Measurements from ENCODE around the gene CHI3L2.

The CHI3L2 gene

DNA sequence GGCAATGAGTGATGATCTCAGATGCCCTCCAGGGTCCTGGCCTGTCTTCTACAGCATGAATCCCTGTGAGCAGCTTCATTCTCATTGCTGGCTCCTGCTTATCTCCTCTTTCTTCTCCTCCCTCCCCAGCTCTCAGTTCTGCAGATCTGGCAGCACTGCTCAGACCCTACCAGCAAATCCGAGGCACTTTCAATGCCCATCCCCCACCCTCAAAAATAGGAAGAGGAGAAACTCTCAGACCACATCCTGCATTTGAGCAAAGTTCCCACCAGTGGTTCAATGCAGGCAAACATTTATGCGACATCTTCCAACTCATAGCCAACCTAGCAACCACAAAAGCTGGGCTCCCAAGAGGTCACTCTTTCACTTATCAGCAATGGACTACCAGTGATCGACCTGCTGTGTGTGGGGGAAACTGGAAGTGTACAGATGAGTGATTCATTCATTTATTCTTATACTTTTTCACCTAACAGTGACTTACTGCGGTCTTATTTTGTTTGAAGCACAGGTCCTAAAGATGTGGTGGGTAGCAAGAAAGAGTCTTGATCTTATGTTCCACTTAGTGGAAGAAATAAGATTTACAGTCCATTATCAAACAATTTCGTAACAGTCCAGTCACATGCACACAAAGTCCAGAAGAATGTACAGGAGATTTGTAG is 5.8 kb upstream of the CHI3L2 start:
- DNase-seq, result peak; percentile 78

- DNase-seq, result peak; percentile 74
Measured at GRCh38 chr1:111222308-111223125, 5.0 kb upstream of the CHI3L2 start.

DNA sequence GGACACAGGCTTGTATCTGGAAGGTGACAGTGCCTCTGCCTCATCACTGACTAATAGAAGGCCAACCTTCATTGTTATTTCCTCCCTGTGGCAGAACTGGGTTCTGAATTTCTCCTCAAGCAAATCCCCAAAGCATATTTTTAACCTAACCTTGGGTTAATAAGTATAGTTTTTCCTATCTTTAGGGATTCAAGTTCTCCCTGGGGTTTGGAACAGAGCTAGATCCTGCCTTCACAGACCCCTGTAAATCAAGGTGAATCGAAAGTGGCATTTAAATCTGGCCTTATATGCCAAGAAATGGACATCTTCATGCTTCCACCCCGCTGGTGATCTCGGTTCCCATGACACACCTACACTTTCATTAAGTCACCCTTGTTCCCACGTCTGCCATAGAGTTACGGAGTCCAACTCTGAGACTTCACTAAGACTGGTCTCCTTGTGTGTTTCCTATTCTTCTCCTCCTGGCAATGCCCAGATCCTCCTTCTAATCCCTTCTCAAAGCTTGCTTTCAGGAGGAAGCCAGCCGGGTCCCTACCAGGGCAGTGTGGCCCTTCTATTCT is 4.3 kb upstream of the CHI3L2 start:
- DNase-seq, result no peak

- DNase-seq, result no peak
Measured at GRCh38 chr1:111225091-111225490, 2.4 kb upstream of the CHI3L2 start.

- no peak for DNase-seq
Measured at GRCh38 chr1:111225717-111226400, 1.7 kb upstream of the CHI3L2 start.

- no peak for DNase-seq
Measured at GRCh38 chr1:111227851-111228747, 586 bp downstream of the CHI3L2 start.

DNA sequence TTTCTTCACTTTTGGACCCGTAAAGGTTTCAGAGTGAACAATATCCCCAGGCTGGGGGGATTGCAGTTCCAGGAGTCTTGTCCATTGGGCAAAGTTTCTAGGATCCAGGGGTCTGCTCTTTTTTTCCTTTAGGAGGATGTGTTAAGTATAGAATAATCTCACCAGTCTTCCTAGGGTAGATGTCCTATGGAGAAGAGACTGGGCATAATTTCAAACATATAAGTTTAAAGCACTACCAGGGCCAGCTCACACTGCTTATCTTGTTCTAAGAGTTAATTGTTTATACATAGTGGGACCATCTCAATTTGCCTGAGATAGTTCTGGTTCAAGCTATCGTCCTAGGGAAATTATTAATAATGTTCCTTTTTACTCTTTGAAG is 1.2 kb downstream of the CHI3L2 start:
- no peak for DNase-seq

- no peak for DNase-seq
Measured at GRCh38 chr1:111232134-111232533, 4.6 kb downstream of the CHI3L2 start.

GRCh38 chr1:111234258-111234657 is 6.7 kb downstream of the CHI3L2 start:
- DNase-seq, result no peak

DNA sequence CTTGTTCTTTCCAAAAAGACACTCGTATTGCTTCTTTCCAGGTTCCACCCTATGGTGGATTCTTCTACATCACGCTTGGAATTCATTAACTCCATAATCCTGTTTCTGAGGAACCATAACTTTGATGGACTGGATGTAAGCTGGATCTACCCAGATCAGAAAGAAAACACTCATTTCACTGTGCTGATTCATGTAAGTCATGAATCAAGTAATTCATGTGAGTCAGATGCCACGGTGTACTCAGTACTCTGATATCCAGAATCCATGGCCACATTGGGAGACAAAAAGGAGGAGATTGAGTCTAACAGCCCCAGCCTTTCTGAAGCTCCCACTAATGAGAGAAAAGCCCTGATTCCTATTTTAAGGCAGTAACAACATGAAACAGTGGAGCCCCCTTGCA is 7.4 kb downstream of the CHI3L2 start:
- DNase-seq, result no peak

DNA sequence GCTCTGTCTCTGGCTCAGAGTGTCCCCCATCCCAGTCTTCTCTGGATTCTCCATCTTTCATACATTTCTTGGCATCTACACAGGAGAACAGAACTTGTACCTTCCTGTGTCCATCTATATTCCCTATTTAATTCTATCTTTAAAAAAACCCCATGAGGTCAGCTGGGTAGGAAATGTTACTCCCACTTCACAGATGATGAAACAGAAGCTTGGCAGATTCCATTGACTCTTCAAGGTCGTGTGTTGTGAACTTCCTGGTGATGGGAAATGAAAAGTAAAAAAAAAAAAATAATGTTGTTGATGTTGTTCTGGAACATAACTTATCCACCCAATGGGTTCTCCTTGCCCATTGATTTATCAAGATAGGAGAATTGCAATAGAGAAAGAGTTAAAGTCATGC is 8.9 kb downstream of the CHI3L2 start:
- DNase-seq, result no peak

GRCh38 chr1:111236806-111237205 is 9.3 kb downstream of the CHI3L2 start:
- DNase-seq, result no peak

- DNase-seq, result no peak
Measured at GRCh38 chr1:111238056-111238795, 10.7 kb downstream of the CHI3L2 start.

DNA sequence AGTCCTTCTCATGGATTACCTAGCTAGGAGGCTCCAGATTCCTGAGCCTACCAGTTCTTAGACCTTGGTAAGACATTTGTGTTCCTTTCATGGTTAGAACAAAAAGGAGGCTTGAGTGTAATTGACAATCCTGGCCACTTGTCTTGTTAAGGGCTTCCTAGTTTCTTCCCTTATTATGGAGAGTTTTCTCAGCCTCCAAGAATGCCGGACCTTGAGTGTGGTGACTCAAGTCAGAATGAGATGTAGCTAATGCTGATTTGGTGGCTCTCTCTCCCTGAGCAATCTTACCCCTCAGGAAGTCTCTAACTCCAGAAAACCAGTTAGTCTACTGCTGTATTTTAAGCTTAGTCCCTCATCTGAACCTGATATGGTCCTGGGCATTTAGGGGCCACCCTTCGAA is 14.3 kb downstream of the CHI3L2 start:
- DNase-seq, result no peak

DNA sequence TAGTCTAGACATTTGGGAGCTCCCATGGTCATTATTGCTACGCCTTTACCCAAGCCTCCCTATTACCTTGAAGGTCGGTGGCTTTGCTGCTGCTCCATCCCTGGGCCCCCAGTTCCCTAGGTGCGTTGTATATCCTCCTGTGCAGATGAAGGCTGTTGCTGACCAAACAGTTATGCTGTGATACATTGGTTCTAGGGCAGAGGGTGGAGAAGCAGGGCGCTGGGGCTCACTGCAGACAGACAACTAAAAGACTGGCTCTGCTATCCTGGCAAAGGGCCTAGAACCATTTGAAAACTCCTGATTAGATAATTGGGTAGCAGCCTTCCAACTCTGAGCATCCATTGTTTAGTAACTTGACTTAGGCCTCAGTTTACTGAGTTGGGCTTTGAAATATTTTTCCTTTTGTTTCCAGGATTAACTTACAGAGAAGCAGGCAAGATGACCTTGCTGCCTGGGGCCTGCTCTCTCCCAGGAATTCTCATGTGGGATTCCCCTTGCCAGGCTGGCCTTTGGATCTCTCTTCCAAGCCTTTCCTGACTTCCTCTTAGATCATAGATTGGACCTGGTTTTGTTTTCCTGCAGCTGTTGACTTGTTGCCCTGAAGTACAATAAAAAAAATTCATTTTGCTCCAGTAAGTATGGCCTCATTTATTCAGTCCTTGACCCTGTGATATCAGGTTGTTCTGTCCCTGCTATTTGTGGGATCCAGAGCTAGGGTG is 15.5 kb downstream of the CHI3L2 start:
- no peak for DNase-seq

- DNase-seq, result no peak
Measured at GRCh38 chr1:111247125-111247838, 19.8 kb downstream of the CHI3L2 start.

GRCh38 chr1:111249960-111250359 is 22.4 kb downstream of the CHI3L2 start:
- no peak for DNase-seq

DNA sequence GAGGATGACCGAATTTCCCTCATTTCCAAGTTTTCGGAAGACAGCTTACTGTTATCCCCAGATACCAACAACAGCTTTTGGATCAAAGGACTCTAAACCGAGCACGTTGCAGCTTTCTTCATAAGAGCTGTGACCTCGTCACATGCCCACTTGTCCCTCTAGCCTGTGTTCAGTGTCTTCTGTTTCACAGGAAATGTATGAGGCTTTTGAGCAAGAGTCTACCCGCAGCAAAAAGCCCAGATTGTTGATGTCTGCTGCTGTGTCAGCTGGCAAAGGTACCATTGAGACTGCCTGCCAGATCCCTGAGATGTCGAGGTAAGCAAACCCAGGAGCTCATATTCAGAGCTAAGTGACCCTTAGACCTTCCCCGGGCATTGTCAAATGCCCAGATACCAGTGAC is 24.1 kb downstream of the CHI3L2 start:
- DNase-seq, result no peak

DNA sequence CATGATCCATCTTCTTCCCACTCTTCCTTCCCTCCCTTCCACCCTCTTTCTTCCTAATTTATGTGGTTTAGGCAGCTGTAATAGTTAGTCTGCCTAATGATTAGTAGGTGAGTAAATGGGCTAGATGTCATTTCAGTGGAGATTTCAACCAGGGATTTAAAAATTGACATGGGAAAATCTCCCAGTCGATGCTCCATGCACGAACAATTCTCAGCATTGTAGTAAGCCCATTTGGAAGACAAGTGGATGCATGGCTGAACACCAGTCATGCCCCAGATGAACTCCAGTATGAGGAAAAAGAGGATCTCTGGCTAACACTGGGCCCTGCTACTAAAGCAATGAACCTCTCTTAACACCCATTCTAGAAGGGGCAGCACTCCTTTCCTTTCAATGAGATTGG is 25.3 kb downstream of the CHI3L2 start:
- no peak for DNase-seq

- DNase-seq, result no peak
Measured at GRCh38 chr1:111253876-111254275, 26.4 kb downstream of the CHI3L2 start.

All from RPMI8226 (cell line).